ENCODE measurements around the gene NCAPG. TPM values are rescaled to one million over a fixed set of nuclear protein-coding genes. Genes with fewer than 3 reads are reported as not detected.

NCAPG gene
- total RNA-seq, 2 donors from 2014 or later = 79.1 to 87.5 TPM

GRCh38 chr4:17773135-17773698, 37.6 kb upstream of the NCAPG start:
- Mint-ChIP-seq H3K4me1 (ENCODE audit: low read depth) (no peaks in the 10 kb centered on the region), H3K27me3 (ENCODE audit: low read depth) (peaks cover 9% of the 10 kb centered on the region), H3K4me3 (no peak overlapping the region), H3K36me3 (ENCODE audit: insufficient read depth in 2 of 2) (no peaks in the 10 kb centered on the region), H3K9me3 (no peaks in the 10 kb centered on the region), H3K27ac (no peak overlapping the region)
- no peak for ATAC-seq (replicated peaks in 1 of 2)
- DNase-seq = no peak

- DNase-seq = no peak
- ATAC-seq (replicated peaks in 1 of 2) = no peak
- Mint-ChIP-seq H3K4me3 (no peak overlapping the region), H3K27ac (no peak overlapping the region), H3K27me3 (ENCODE audit: low read depth) (peaks cover 34% of the 10 kb centered on the region), H3K9me3 (no peaks in the 10 kb centered on the region), H3K36me3 (ENCODE audit: insufficient read depth in 2 of 2) (peaks cover 0 to 2% of the 10 kb centered on the region in 2 donors), H3K4me1 (ENCODE audit: low read depth) (peaks cover 9% of the 10 kb centered on the region)
Measured at GRCh38 chr4:17778431-17778830, 32.3 kb upstream of the NCAPG start.

GRCh38 chr4:17780501-17781299, 30.1 kb upstream of the NCAPG start:
- ATAC-seq (replicated peaks in 1 of 2) = peak; percentile 20 to 21
- DNase-seq = no peak
- Mint-ChIP-seq H3K4me1 (ENCODE audit: low read depth) (peaks cover 12% of the 10 kb centered on the region), H3K27me3 (ENCODE audit: low read depth) (peaks cover 34% of the 10 kb centered on the region), H3K27ac (no peak overlapping the region), H3K9me3 (no peaks in the 10 kb centered on the region), H3K4me3 (peak overlapping the region; percentile 31 to 76), H3K36me3 (ENCODE audit: insufficient read depth in 2 of 2) (peaks cover 0 to 2% of the 10 kb centered on the region in 2 donors)

DNA sequence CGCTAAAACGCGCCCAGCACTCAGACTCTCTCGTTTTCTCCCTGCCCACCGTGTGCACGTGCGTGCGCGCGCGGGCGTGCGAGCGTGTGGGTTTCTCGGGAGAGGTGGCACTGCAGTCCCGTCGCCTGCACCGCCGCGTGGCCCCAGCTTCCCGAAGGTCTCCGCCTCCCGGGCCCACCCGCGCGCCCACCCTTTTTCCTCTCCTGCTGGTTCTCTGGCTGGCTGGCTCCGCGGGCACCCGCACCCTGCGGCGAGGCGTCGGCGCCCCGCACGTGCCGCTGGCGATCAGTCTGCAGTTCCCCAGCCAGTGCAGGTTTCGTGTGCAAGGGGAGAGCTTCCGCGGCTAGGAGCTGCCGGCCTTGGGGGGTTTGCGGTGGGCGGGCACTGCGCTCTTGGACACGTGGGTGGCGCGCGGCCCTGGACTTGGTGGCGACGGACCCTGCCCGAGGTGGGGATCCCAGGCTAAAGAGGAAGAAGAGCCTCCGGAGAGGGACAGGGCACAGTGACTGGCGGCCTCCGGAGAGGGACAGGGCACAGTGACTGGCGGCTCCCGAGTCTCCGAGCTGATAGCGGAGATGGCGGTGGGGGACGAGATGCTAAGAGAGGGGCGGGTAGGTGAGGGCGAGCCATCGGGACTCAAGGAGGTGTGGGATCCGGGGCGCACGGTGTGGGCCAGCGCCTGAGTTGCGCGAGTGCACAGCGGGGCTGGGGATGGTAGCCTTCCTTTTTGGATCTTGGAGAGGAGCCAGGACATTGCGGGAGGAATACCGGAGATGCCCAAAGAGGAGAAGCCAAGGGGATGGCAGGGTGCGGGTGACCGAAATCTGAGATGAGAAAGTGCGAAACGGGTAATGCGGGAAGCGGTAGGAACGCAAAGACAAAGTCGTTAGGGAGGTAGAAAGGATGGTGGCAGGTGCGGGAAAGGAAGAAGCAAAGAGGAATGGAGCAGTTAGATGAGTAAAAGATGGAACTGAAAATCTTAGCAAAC, 29.2 kb upstream of the NCAPG start, which contains the start of gene FAM184B:
TSS of gene FAM184B (minus strand) at position 322 of the 988 bp plus-strand sequence. CDS start 322 bp downstream, outside the sequence.
- peak; percentile 39 to 53 for ATAC-seq (replicated peaks in 1 of 2)
- H3K27me3 Mint-ChIP-seq (ENCODE audit: low read depth) = peaks cover 34% of the 10 kb centered on the region
- peaks cover 0 to 2% of the 10 kb centered on the region in 2 donors for H3K36me3 Mint-ChIP-seq (ENCODE audit: insufficient read depth in 2 of 2)
- peak within 1 kb of the TSS; percentile 31 to 76 for H3K4me3 Mint-ChIP-seq
- H3K4me1 Mint-ChIP-seq (ENCODE audit: low read depth) = peaks cover 19% of the 10 kb centered on the region
- H3K27ac Mint-ChIP-seq = no peak within 1 kb of the TSS
- no peaks in the 10 kb centered on the region for H3K9me3 Mint-ChIP-seq
- DNase-seq = peak in 1 of 2 donors; percentile 7

DNA sequence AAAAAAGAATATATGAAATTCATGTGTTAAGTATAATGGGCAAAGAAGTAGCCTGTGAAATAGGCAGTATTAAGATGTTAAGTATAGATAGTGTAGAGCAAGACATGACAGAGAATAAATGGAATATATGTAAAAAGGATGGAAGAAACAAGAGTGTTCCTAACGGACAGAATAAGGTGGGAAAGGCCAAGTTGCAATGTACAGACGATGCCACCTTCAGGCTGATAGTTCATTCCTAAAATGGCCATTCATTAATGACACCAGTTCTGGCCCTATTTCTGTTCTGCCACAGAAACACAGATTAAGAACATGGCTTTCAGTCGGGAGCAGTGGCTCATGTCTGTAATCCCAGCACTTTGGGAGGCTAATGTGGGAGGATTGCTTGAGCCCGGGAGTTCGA, 24.9 kb upstream of the NCAPG start:
- no peaks in the 10 kb centered on the region for H3K9me3 Mint-ChIP-seq
- peak overlapping the region; percentile 39 for H3K27ac Mint-ChIP-seq
- DNase-seq = no peak
- ATAC-seq (replicated peaks in 1 of 2) = no peak
- H3K36me3 Mint-ChIP-seq (ENCODE audit: insufficient read depth in 2 of 2) = peaks cover 0 to 2% of the 10 kb centered on the region in 2 donors
- H3K4me3 Mint-ChIP-seq = no peak overlapping the region
- peaks cover 32% of the 10 kb centered on the region for H3K4me1 Mint-ChIP-seq (ENCODE audit: low read depth)
- H3K27me3 Mint-ChIP-seq (ENCODE audit: low read depth) = peaks cover 14% of the 10 kb centered on the region

- Mint-ChIP-seq H3K4me1 (ENCODE audit: low read depth) (peaks cover 30% of the 10 kb centered on the region), H3K9me3 (no peaks in the 10 kb centered on the region), H3K4me3 (peak overlapping the region in 1 of 2 donors; percentile 16), H3K27me3 (ENCODE audit: low read depth) (peaks cover 11% of the 10 kb centered on the region), H3K27ac (no peak overlapping the region), H3K36me3 (ENCODE audit: insufficient read depth in 2 of 2) (peaks cover 0 to 5% of the 10 kb centered on the region in 2 donors)
- DNase-seq (no peak), ATAC-seq (replicated peaks in 1 of 2) (no peak)
Measured at GRCh38 chr4:17786567-17786966, 24.2 kb upstream of the NCAPG start.

- H3K4me1 Mint-ChIP-seq (ENCODE audit: low read depth) = peaks cover 23% of the 10 kb centered on the region
- DNase-seq = no peak
- peaks cover 3% of the 10 kb centered on the region for H3K27me3 Mint-ChIP-seq (ENCODE audit: low read depth)
- no peak overlapping the region for H3K4me3 Mint-ChIP-seq
- H3K27ac Mint-ChIP-seq = no peak overlapping the region
- H3K36me3 Mint-ChIP-seq (ENCODE audit: insufficient read depth in 2 of 2) = peaks cover 0 to 9% of the 10 kb centered on the region in 2 donors
- no peaks in the 10 kb centered on the region for H3K9me3 Mint-ChIP-seq
- ATAC-seq (replicated peaks in 1 of 2) = no peak
Measured at GRCh38 chr4:17787315-17787714, 23.5 kb upstream of the NCAPG start.

GRCh38 chr4:17788956-17789355, 21.8 kb upstream of the NCAPG start:
- Mint-ChIP-seq H3K27me3 (ENCODE audit: low read depth) (no peaks in the 10 kb centered on the region), H3K36me3 (ENCODE audit: insufficient read depth in 2 of 2) (peaks cover 0 to 14% of the 10 kb centered on the region in 2 donors), H3K27ac (no peak overlapping the region), H3K9me3 (no peaks in the 10 kb centered on the region), H3K4me1 (ENCODE audit: low read depth) (peaks cover 23% of the 10 kb centered on the region), H3K4me3 (no peak overlapping the region)
- DNase-seq (no peak), ATAC-seq (replicated peaks in 1 of 2) (no peak)

DNA sequence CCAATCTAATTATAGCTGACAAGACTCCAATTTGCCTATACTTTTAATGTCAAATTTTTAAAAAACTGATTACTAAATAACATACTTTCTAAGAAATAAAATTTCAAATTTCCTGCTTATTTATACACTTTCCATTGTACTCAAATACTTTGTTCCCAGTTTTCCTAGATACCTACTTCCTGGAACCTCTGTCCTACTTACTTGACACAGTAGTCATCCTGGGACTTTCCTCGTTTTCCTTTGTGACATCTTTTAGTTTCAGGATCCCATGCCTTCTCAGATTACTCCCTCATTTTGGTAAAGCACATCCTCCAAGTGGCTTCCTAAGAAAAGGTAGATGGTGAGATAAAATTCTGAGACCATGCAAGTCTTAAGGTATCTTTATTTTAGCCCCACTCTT, 16.0 kb upstream of the NCAPG start:
- Mint-ChIP-seq H3K27me3 (ENCODE audit: low read depth) (no peaks in the 10 kb centered on the region), H3K27ac (no peak overlapping the region), H3K36me3 (ENCODE audit: insufficient read depth in 2 of 2) (peaks cover 2 to 14% of the 10 kb centered on the region in 2 donors), H3K9me3 (no peaks in the 10 kb centered on the region), H3K4me3 (no peak overlapping the region), H3K4me1 (ENCODE audit: low read depth) (peaks cover 6% of the 10 kb centered on the region)
- ATAC-seq (replicated peaks in 1 of 2) (no peak), DNase-seq (no peak)

GRCh38 chr4:17797808-17798207, 13.0 kb upstream of the NCAPG start:
- DNase-seq (no peak), ATAC-seq (replicated peaks in 1 of 2) (no peak)
- no peak overlapping the region for H3K4me3 Mint-ChIP-seq
- peaks cover 2 to 12% of the 10 kb centered on the region in 2 donors for H3K36me3 Mint-ChIP-seq (ENCODE audit: insufficient read depth in 2 of 2)
- no peak overlapping the region for H3K27ac Mint-ChIP-seq
- no peaks in the 10 kb centered on the region for H3K27me3 Mint-ChIP-seq (ENCODE audit: low read depth)
- H3K4me1 Mint-ChIP-seq (ENCODE audit: low read depth) = peaks cover 11% of the 10 kb centered on the region
- H3K9me3 Mint-ChIP-seq = no peaks in the 10 kb centered on the region

- Mint-ChIP-seq H3K27ac (peak overlapping the region; percentile 38), H3K4me3 (peak overlapping the region in 1 of 2 donors; percentile 79), H3K4me1 (ENCODE audit: low read depth) (peaks cover 43% of the 10 kb centered on the region)
Measured at GRCh38 chr4:17805580-17806155, 5.1 kb upstream of the NCAPG start.

DNA sequence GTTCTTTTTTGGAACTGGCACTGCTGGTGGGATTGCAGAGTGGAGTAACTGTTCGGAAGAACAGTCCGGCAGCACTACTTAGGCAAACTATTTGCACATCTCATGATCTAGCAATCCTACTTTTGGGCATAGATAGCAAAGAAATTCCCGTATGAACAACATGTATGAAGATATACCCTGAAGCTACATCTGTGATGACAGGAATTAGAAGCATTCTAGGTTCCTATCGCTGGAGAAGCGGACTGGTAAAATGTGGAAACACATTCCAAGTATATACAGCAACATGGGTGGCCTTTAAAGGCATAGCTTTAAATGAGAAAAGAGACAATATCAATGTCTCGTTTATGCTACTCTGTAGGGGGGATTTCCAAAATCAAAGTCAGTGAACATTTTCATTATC, 3.3 kb upstream of the NCAPG start:
- ATAC-seq (replicated peaks in 1 of 2) (no peak), DNase-seq (no peak)
- Mint-ChIP-seq H3K27me3 (ENCODE audit: low read depth) (no peaks in the 10 kb centered on the region), H3K36me3 (ENCODE audit: insufficient read depth in 2 of 2) (peaks cover 12 to 39% of the 10 kb centered on the region in 2 donors), H3K4me1 (ENCODE audit: low read depth) (peaks cover 45% of the 10 kb centered on the region), H3K27ac (peak overlapping the region; percentile 54), H3K9me3 (no peaks in the 10 kb centered on the region), H3K4me3 (peak overlapping the region; percentile 84 to 98)

More at GRCh38 chr4:17805580-17806155, 5.1 kb upstream of the NCAPG start:
- no peak for ATAC-seq (replicated peaks in 1 of 2)
- DNase-seq = no peak
- no peaks in the 10 kb centered on the region for H3K27me3 Mint-ChIP-seq (ENCODE audit: low read depth)
- H3K9me3 Mint-ChIP-seq = no peaks in the 10 kb centered on the region
- peaks cover 9 to 36% of the 10 kb centered on the region in 2 donors for H3K36me3 Mint-ChIP-seq (ENCODE audit: insufficient read depth in 2 of 2)

Data from activated T-cell treated with anti-CD3 and anti-CD28 coated beads, Interleukin-2, amount 50 U/mL, for 72 hours (primary cell).